ENCODE data around the gene NPFFR1.

DNA sequence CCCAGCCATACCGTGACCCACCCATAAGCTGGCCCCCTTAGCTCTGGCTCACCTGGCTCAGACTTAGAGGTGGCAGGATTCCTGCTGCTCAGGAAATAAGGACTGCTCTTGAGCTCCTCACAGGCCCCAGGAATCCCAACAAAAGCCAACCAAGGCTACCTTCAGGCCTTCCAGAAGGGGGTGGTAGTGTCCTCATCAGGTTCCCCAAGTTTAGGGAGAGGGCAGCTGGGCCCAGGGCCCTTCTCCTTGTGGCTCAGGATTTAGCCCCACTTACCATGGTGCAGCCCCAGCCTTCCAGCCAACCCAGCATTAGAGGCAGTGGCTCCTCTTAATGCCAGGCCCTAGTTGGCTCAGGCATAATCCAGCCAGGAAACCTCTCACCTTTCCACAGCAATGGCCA lies 23.5 kb downstream of the NPFFR1 start:
- TF ChIP-seq POLR2A (IDR thresholded peaks at IDR 0.05): no peak
- TF ChIP-seq, protein P1, sequence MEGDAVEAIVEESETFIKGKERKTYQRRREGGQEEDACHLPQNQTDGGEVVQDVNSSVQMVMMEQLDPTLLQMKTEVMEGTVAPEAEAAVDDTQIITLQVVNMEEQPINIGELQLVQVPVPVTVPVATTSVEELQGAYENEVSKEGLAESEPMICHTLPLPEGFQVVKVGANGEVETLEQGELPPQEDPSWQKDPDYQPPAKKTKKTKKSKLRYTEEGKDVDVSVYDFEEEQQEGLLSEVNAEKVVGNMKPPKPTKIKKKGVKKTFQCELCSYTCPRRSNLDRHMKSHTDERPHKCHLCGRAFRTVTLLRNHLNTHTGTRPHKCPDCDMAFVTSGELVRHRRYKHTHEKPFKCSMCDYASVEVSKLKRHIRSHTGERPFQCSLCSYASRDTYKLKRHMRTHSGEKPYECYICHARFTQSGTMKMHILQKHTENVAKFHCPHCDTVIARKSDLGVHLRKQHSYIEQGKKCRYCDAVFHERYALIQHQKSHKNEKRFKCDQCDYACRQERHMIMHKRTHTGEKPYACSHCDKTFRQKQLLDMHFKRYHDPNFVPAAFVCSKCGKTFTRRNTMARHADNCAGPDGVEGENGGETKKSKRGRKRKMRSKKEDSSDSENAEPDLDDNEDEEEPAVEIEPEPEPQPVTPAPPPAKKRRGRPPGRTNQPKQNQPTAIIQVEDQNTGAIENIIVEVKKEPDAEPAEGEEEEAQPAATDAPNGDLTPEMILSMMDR (IDR thresholded peaks at IDR 0.05): no peak
- TF ChIP-seq POLR2AphosphoS5 (IDR thresholded peaks at IDR 0.05): no peak
